Fibroblast of pulmonary artery (primary cell): ENCODE data around the gene KCNH4.
"Not testable (repeated sequence)": the region's sequence is repeated elsewhere in the genome, so short reads cannot be mapped to it uniquely, and the experiment has no call there.

Experiments used
- DNase-seq: peaks from one replicate; pipeline ENCODE4 v3.0.0-alpha.2; 2010; ENCODE audit warnings: low read depth
- H3K4me3 ChIP-seq: replicated peaks from 2 replicates; pipeline ENCODE4 v1.5.1; 2011; ENCODE audit warnings: low read depth, mild to moderate bottlenecking, control low read depth, low read length, moderate library complexity
- CTCF ChIP-seq: IDR thresholded peaks from 2 replicates; pipeline ENCODE4 v1.5.1; 2011; ENCODE audit warnings: mild to moderate bottlenecking, control low read depth, low read length, inconsistent platforms; ENCODE audit errors: missing control alignments

Gene KCNH4

DNA sequence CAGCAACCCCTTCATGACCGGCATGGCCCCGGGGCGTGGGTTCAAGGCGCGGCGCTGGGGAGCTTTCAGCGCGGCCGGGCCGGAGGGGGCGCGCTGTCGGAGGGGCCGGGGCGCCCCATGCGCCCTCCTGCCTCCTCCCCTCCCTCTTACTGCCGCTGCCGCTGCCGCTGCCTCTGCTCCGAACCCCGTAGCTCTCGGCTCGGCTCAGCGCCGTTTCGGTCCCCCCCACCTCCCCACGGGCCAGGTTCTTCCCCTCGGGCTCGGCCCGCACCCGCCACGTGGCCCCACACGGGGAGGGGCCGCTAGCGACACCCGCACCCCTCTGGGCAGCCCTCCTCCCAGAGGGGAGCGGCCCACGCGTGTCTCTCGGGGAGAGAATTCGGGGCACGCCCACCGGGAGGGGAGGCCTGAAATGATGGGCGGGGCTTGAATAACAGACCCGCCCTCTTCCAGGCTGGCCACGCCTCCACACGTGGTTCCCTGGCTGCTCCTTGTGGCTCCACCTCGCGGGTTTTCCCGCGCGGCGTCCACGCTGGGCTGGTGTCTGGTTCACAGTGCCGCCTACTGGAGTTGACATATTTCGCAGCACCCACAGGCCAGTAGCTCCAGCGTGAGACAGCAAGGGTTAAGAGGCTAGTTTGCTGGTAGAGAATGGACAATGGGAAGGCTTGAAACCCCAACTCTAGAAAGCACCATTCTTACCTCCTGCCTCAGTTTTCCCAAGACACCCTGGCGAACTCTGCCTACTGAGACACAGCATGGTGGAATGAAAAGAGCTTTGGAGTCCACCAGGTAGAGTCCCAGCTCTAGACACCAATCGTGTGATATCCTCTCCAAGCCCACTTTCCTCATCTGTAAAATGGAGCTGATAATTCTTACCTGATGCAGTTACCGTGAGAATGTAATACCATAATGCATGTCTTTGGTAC is at the start of gene KCNH4:
TSS of gene KCNH4 (minus strand) at position 221 of the 929 bp plus-strand sequence. CDS start at position 24, 197 bp downstream.
- DNase-seq: peak; percentile 83
- TF ChIP-seq CTCF: peak; percentile 57
- peak within 1 kb of the TSS; percentile 31 for H3K4me3 ChIP-seq

GRCh38 chr17:42230225-42230624 is 49.3 kb upstream of the KCNH4 start:
- H3K4me3 ChIP-seq: no peak overlapping the region
- no peak for TF ChIP-seq CTCF
- DNase-seq: no peak

GRCh38 chr17:42227849-42228700 is 47.1 kb upstream of the KCNH4 start:
- TF ChIP-seq CTCF: no peak
- no peak overlapping the region for H3K4me3 ChIP-seq
- peak; percentile 62 for DNase-seq

DNA sequence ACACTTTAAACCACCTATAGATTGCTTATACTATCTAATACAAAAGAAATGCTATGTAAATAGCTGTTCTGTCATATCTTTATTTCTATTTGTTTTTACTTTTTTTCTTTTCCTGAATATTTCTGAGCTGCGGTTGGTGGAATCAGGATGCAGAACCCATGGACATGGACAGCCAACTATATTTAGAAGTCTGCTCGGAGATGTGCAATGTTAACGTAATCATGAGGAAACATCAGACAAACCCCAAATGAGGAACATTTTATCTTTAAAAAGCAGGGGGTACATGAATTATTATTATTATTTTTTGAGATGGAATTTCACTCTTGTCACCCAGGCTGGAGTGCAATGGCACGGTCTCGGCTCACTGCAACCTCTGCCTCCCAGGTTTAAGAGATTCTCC is 44.7 kb upstream of the KCNH4 start:
- no peak overlapping the region for H3K4me3 ChIP-seq
- DNase-seq: no peak
- no peak for TF ChIP-seq CTCF

- H3K4me3 ChIP-seq: no peak overlapping the region
- no peak for DNase-seq
- no peak for TF ChIP-seq CTCF
Observed at GRCh38 chr17:42224651-42225050, 43.7 kb upstream of the KCNH4 start.

GRCh38 chr17:42221886-42222745 is 41.2 kb upstream of the KCNH4 start:
- H3K4me3 ChIP-seq: no peak overlapping the region
- DNase-seq: peak; percentile 81
- peak; percentile 78 for TF ChIP-seq CTCF

GRCh38 chr17:42219280-42219679 is 38.3 kb upstream of the KCNH4 start:
- not testable (repeated sequence) for DNase-seq, H3K4me3 ChIP-seq
